ENCODE results near the gene SLC26A11.
"Not testable (repeated sequence)": the region's sequence is repeated elsewhere in the genome, so short reads cannot be mapped to it uniquely, and the experiment has no call there.

Gene SLC26A11

GRCh38 chr17:80195671-80196529 lies 24.3 kb upstream of the SLC26A11 start:
- Histone ChIP-seq H3K4me3 (ENCODE audit: low read length in 2 of 2) (no peak overlapping the region), H3K4me1 (ENCODE audit: control insufficient read depth in 2 of 2, insufficient read depth in 2 of 2, low read length in 2 of 2) (no peaks in the 10 kb centered on the region), H3K36me3 (ENCODE audit: control insufficient read depth in 2 of 2, insufficient read depth in 2 of 2, low read length in 2 of 2) (no peaks in the 10 kb centered on the region), H3K9me3 (ENCODE audit: control insufficient read depth in 2 of 2, low read length in 2 of 2) (no peaks in the 10 kb centered on the region), H3K9ac (ENCODE audit: low read depth in 1 of 2, low read length in 2 of 2) (no peak overlapping the region), H3K27ac (ENCODE audit: low read depth in 2 of 2, low read length in 2 of 2) (no peak overlapping the region), H3K27me3 (ENCODE audit: control insufficient read depth in 2 of 2, insufficient read depth in 2 of 2, low read length in 2 of 2) (peaks cover 0 to 4% of the 10 kb centered on the region in 2 donors)

- H3K27ac ChIP-seq (ENCODE audit: low read depth in 2 of 2, low read length in 2 of 2), result no peak overlapping the region
- H3K4me3 ChIP-seq (ENCODE audit: low read length in 2 of 2), result no peak overlapping the region
- no peaks in the 10 kb centered on the region for H3K4me1 ChIP-seq (ENCODE audit: control insufficient read depth in 2 of 2, insufficient read depth in 2 of 2, low read length in 2 of 2)
- H3K9me3 ChIP-seq (ENCODE audit: control insufficient read depth in 2 of 2, low read length in 2 of 2), result no peaks in the 10 kb centered on the region
- no peaks in the 10 kb centered on the region for H3K36me3 ChIP-seq (ENCODE audit: control insufficient read depth in 2 of 2, insufficient read depth in 2 of 2, low read length in 2 of 2)
- H3K9ac ChIP-seq (ENCODE audit: low read depth in 1 of 2, low read length in 2 of 2), result no peak overlapping the region
- H3K27me3 ChIP-seq (ENCODE audit: control insufficient read depth in 2 of 2, insufficient read depth in 2 of 2, low read length in 2 of 2), result peaks cover 0 to 2% of the 10 kb centered on the region in 2 donors
These were observed 23.6 kb upstream of the SLC26A11 start for GRCh38 chr17:80196652-80197051.

GRCh38 chr17:80198144-80198661 lies 22.0 kb upstream of the SLC26A11 start:
- no peaks in the 10 kb centered on the region for H3K9me3 ChIP-seq (ENCODE audit: control insufficient read depth in 2 of 2, low read length in 2 of 2)
- no peaks in the 10 kb centered on the region for H3K4me1 ChIP-seq (ENCODE audit: control insufficient read depth in 2 of 2, insufficient read depth in 2 of 2, low read length in 2 of 2)
- peaks cover 0 to 2% of the 10 kb centered on the region in 2 donors for H3K27me3 ChIP-seq (ENCODE audit: control insufficient read depth in 2 of 2, insufficient read depth in 2 of 2, low read length in 2 of 2)
- no peak overlapping the region for H3K9ac ChIP-seq (ENCODE audit: low read depth in 1 of 2, low read length in 2 of 2)
- no peak overlapping the region for H3K27ac ChIP-seq (ENCODE audit: low read depth in 2 of 2, low read length in 2 of 2)
- H3K36me3 ChIP-seq (ENCODE audit: control insufficient read depth in 2 of 2, insufficient read depth in 2 of 2, low read length in 2 of 2), result no peaks in the 10 kb centered on the region
- no peak overlapping the region for H3K4me3 ChIP-seq (ENCODE audit: low read length in 2 of 2)

GRCh38 chr17:80199295-80199694 lies 20.9 kb upstream of the SLC26A11 start:
- H3K36me3 ChIP-seq (ENCODE audit: control insufficient read depth in 2 of 2, insufficient read depth in 2 of 2, low read length in 2 of 2); H3K9ac ChIP-seq (ENCODE audit: low read depth in 1 of 2, low read length in 2 of 2); H3K27ac ChIP-seq (ENCODE audit: low read depth in 2 of 2, low read length in 2 of 2); H3K27me3 ChIP-seq (ENCODE audit: control insufficient read depth in 2 of 2, insufficient read depth in 2 of 2, low read length in 2 of 2); H3K9me3 ChIP-seq (ENCODE audit: control insufficient read depth in 2 of 2, low read length in 2 of 2); H3K4me3 ChIP-seq (ENCODE audit: low read length in 2 of 2); H3K4me1 ChIP-seq (ENCODE audit: control insufficient read depth in 2 of 2, insufficient read depth in 2 of 2, low read length in 2 of 2): not testable (repeated sequence)

- Histone ChIP-seq H3K27me3 (ENCODE audit: control insufficient read depth in 2 of 2, insufficient read depth in 2 of 2, low read length in 2 of 2) (no peaks in the 10 kb centered on the region), H3K9ac (ENCODE audit: low read depth in 1 of 2, low read length in 2 of 2) (no peak overlapping the region), H3K36me3 (ENCODE audit: control insufficient read depth in 2 of 2, insufficient read depth in 2 of 2, low read length in 2 of 2) (no peaks in the 10 kb centered on the region), H3K9me3 (ENCODE audit: control insufficient read depth in 2 of 2, low read length in 2 of 2) (no peaks in the 10 kb centered on the region), H3K4me1 (ENCODE audit: control insufficient read depth in 2 of 2, insufficient read depth in 2 of 2, low read length in 2 of 2) (no peaks in the 10 kb centered on the region), H3K27ac (ENCODE audit: low read depth in 2 of 2, low read length in 2 of 2) (no peak overlapping the region), H3K4me3 (ENCODE audit: low read length in 2 of 2) (no peak overlapping the region)
These were observed 18.8 kb upstream of the SLC26A11 start for GRCh38 chr17:80201446-80201845.

- no peaks in the 10 kb centered on the region for H3K27me3 ChIP-seq (ENCODE audit: control insufficient read depth in 2 of 2, insufficient read depth in 2 of 2, low read length in 2 of 2)
- H3K9me3 ChIP-seq (ENCODE audit: control insufficient read depth in 2 of 2, low read length in 2 of 2), result no peaks in the 10 kb centered on the region
- H3K4me3 ChIP-seq (ENCODE audit: low read length in 2 of 2), result no peak overlapping the region
- no peaks in the 10 kb centered on the region for H3K4me1 ChIP-seq (ENCODE audit: control insufficient read depth in 2 of 2, insufficient read depth in 2 of 2, low read length in 2 of 2)
- H3K27ac ChIP-seq (ENCODE audit: low read depth in 2 of 2, low read length in 2 of 2), result no peak overlapping the region
- H3K36me3 ChIP-seq (ENCODE audit: control insufficient read depth in 2 of 2, insufficient read depth in 2 of 2, low read length in 2 of 2), result no peaks in the 10 kb centered on the region
- no peak overlapping the region for H3K9ac ChIP-seq (ENCODE audit: low read depth in 1 of 2, low read length in 2 of 2)
These were observed 18.0 kb upstream of the SLC26A11 start for GRCh38 chr17:80202197-80202596.

GRCh38 chr17:80203471-80203963 lies 16.7 kb upstream of the SLC26A11 start:
- Histone ChIP-seq H3K4me1 (ENCODE audit: control insufficient read depth in 2 of 2, insufficient read depth in 2 of 2, low read length in 2 of 2) (no peaks in the 10 kb centered on the region), H3K9me3 (ENCODE audit: control insufficient read depth in 2 of 2, low read length in 2 of 2) (no peaks in the 10 kb centered on the region), H3K4me3 (ENCODE audit: low read length in 2 of 2) (no peak overlapping the region), H3K27ac (ENCODE audit: low read depth in 2 of 2, low read length in 2 of 2) (no peak overlapping the region), H3K27me3 (ENCODE audit: control insufficient read depth in 2 of 2, insufficient read depth in 2 of 2, low read length in 2 of 2) (no peaks in the 10 kb centered on the region), H3K36me3 (ENCODE audit: control insufficient read depth in 2 of 2, insufficient read depth in 2 of 2, low read length in 2 of 2) (no peaks in the 10 kb centered on the region), H3K9ac (ENCODE audit: low read depth in 1 of 2, low read length in 2 of 2) (no peak overlapping the region)

GRCh38 chr17:80204626-80205468 lies 15.4 kb upstream of the SLC26A11 start:
- Histone ChIP-seq H3K9ac (ENCODE audit: low read depth in 1 of 2, low read length in 2 of 2) (no peak overlapping the region), H3K4me3 (ENCODE audit: low read length in 2 of 2) (no peak overlapping the region), H3K9me3 (ENCODE audit: control insufficient read depth in 2 of 2, low read length in 2 of 2) (no peaks in the 10 kb centered on the region), H3K36me3 (ENCODE audit: control insufficient read depth in 2 of 2, insufficient read depth in 2 of 2, low read length in 2 of 2) (peaks cover 2 to 11% of the 10 kb centered on the region in 2 donors), H3K27me3 (ENCODE audit: control insufficient read depth in 2 of 2, insufficient read depth in 2 of 2, low read length in 2 of 2) (no peaks in the 10 kb centered on the region), H3K27ac (ENCODE audit: low read depth in 2 of 2, low read length in 2 of 2) (no peak overlapping the region), H3K4me1 (ENCODE audit: control insufficient read depth in 2 of 2, insufficient read depth in 2 of 2, low read length in 2 of 2) (no peaks in the 10 kb centered on the region)

- Histone ChIP-seq H3K27me3 (ENCODE audit: control insufficient read depth in 2 of 2, insufficient read depth in 2 of 2, low read length in 2 of 2) (no peaks in the 10 kb centered on the region), H3K4me1 (ENCODE audit: control insufficient read depth in 2 of 2, insufficient read depth in 2 of 2, low read length in 2 of 2) (no peaks in the 10 kb centered on the region), H3K9ac (ENCODE audit: low read depth in 1 of 2, low read length in 2 of 2) (no peak overlapping the region), H3K27ac (ENCODE audit: low read depth in 2 of 2, low read length in 2 of 2) (no peak overlapping the region), H3K4me3 (ENCODE audit: low read length in 2 of 2) (no peak overlapping the region), H3K9me3 (ENCODE audit: control insufficient read depth in 2 of 2, low read length in 2 of 2) (no peaks in the 10 kb centered on the region), H3K36me3 (ENCODE audit: control insufficient read depth in 2 of 2, insufficient read depth in 2 of 2, low read length in 2 of 2) (peaks cover 7 to 21% of the 10 kb centered on the region in 2 donors)
These were observed 14.4 kb upstream of the SLC26A11 start for GRCh38 chr17:80205811-80206210.

GRCh38 chr17:80208050-80208449 lies 12.2 kb upstream of the SLC26A11 start:
- Histone ChIP-seq H3K36me3 (ENCODE audit: control insufficient read depth in 2 of 2, insufficient read depth in 2 of 2, low read length in 2 of 2) (peaks cover 16 to 35% of the 10 kb centered on the region in 2 donors), H3K9me3 (ENCODE audit: control insufficient read depth in 2 of 2, low read length in 2 of 2) (no peaks in the 10 kb centered on the region), H3K27me3 (ENCODE audit: control insufficient read depth in 2 of 2, insufficient read depth in 2 of 2, low read length in 2 of 2) (no peaks in the 10 kb centered on the region), H3K4me3 (ENCODE audit: low read length in 2 of 2) (no peak overlapping the region), H3K4me1 (ENCODE audit: control insufficient read depth in 2 of 2, insufficient read depth in 2 of 2, low read length in 2 of 2) (no peaks in the 10 kb centered on the region), H3K9ac (ENCODE audit: low read depth in 1 of 2, low read length in 2 of 2) (no peak overlapping the region), H3K27ac (ENCODE audit: low read depth in 2 of 2, low read length in 2 of 2) (no peak overlapping the region)

Data from mucosa of rectum (tissue), 2 donors.